Activated T-cell treated with anti-CD3 and anti-CD28 coated beads for 1 hour (primary cell): ENCODE measurements around the gene CWC22.
"Not testable (repeated sequence)": the region's sequence is repeated elsewhere in the genome, so short reads cannot be mapped to it uniquely, and the experiment has no call there.

Source experiments
- DNase-seq: peaks from one replicate; pipeline ENCODE4 v3.0.0-alpha.2; 2020; ENCODE audit warnings: low read depth

Gene CWC22

DNA sequence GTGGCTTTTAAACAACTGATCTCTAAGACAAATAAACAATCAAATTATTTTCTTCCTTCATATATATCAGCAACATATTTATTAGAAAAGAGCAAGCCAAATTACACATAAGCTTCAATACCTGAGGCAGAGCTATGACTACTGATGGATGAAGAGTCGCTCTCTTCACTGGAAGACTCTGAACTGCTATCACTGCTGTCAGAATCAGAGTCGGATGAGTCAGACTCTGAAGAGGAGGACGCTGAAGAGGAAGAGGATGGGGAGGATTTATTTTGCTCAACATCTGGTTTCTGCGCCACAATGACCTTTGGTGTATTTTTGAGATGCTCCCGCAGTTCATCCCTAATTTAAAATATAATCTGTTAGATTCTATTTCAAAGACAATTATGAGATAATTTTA lies 56.7 kb downstream of the CWC22 start:
- DNase-seq = no peak

DNA sequence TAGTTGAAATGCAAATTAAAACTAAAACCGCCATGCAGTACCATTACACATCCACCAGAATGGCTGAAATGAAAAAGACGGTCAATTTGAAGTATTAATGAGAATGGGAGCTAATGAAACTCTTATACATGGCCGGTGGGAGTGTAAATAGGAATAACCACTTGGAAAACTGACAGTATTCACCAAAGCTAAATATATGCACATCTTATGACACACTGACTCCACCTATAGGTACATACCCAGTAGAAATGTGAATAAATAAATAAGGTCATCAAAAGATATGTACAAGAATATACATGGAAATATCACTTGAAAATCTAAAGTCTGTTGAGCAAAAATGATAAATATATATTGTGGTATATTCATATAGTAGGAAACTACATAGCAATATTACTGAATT lies 57.7 kb downstream of the CWC22 start:
- no peak for DNase-seq

DNA sequence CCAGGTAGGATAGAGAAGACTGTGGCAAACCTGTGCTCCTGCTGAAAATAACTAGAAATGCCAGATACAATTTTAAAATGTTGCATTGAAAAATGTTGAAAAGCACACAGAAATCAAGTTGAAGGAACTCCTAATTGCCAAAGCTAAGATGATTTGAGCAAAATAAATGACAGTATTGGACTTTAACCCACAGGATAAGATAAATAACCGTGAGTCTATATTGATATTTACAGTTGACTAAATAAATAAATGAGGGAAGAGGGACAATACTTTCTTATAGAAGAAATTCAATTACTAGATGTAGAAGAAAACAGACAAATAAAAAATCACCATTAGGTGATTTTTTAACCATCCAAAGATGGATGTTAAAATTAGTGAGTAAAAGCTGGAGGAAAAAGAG lies 59.0 kb downstream of the CWC22 start:
- DNase-seq = no peak

DNA sequence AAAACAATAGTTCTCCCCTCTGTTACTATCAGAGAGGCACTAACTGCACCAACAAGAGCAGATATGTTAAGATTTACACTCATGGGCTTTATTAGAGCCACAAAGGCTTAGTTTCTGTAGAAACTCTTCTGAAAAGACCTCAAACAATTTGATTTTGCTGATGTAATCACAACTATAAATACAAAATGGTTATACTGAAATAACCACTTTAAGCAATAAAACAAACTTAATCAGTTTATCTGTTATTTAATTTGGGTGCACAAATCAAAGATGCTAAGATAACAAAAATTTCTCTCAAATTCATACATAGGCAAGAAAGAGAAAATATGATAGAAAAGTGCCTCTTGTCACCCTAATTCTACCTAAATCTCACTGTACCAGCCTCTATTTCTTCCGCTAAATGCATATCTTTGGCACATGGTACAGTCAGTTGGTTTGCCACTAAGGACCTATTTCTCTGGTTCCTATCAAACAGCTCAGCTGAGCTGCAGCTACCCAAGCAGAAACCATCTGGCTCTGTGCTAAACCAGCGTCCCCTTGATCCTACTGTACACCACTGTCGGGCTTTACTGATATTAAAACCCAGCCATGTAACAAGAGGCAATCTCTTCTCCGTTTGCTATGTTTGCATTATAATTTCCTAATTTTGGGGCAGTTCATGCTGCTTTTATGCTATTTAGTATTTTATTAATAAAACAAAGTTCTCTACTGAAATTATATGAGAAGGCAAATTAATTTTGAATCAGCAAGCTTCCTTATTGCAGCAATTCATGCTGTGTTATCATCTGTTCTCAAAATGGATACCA lies 60.1 kb downstream of the CWC22 start:
- no peak for DNase-seq

DNA sequence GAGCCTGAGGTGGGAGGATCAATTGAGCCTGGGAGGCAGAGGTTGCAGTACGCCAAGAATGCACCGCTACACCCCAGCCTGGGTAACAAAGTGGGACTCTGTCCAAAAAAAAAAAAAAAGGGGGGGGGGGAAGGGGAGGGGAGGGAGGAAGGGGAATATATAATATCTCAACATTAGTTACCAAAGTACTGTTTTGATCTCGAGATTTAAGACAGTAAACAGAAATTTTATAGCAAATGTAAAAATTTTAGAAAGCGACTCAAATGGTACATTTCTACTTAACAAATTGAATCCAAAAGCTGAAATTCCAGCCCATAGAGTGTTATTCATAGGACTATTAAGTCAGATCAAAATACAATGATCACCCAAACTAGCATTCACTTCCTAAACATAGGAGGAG lies 60.8 kb downstream of the CWC22 start:
- no peak for DNase-seq

DNA sequence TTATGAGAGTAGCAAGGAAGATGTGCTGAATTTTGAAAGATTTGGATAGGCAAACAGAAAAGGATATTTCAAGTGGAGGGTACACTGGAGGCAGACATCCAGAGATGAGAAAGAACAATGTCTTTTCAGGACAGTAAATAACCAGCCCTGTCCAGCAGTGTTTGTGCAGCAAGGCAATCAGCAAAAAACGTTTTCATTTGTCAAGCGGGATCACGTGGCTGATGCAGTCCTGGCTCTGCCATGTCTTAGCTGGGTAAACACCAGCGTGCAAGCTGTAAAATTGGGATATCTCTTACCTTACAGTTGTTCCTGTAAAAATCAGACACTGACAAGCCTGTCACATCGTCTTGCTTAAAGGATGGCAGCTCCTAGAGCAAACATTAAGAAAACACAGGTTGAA lies 67.8 kb downstream of the CWC22 start:
- DNase-seq = no peak

DNA sequence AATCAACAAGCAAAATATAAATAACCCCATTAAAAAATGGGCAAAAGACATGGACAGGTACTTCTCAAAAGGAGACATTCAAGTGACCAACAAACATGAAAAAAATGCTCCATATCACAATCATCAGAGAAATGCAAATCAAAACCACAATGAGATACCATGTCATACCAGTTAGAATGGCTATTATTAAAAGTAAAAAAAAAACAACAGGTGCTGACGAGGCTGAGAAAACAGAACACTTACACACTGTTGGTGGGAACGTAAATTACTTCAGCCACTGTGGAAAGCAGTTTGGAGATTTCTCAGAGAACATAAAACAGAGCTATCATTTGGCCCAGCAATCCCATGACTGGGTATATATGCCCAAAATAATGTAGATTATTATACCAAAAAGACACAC lies 69.1 kb downstream of the CWC22 start:
- no peak for DNase-seq

DNA sequence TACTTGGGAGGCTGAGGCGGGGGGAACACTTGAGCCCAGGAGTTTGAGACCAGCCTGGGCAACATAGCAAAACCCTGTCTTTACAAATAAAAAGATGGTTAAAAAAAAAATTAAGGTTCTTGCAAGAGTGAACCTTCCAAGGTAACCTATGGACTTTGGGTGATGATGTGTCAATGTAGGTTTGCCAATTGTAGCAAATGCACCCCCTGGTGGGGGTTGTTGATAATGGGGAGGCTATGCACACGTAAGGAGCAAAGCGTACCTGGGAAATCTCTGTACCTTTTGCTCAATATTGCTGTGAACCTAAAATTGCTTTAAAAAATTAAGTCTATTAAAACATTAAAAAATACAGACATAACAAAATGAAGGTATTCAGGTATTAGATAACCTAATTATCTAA lies 70.4 kb downstream of the CWC22 start:
- no peak for DNase-seq

DNA sequence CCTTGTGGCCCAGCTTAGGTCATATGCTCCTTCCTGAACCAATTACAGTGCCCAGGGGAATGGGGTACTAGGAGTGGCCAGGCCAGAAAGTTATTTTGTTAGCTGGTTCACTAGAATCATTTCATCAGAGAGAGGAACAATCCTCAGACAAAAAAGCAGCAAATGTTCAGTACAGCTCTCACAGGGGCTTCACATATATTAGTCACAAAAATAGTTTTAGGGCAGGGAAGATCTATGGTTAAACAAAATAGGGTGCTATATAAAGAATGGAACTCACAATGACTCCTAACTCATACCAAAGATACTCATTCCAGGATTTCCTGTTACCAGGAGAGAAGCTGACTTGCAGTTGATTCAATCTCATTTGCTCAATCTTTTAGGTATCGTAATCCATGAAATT lies 71.0 kb downstream of the CWC22 start:
- no peak for DNase-seq

DNA sequence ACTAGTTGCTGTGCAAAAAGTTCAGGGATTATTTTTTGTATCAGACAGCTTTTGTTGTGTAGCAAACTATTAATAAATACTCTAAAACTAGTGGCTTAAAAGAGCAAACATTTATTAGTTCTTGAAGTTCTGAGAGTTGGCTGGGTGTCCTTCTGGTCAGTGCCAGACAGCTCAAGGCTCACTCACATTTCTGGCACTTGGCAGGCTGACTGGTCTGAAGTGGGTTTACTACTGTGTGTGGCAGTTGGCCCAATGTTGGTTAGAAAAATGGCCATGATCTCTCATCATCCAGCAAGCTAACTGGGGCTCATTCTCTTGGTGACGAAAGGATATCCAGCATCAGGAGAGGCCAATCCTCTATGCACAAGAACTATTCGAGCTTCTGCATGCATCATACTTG lies 74.3 kb downstream of the CWC22 start:
- DNase-seq = no peak

DNA sequence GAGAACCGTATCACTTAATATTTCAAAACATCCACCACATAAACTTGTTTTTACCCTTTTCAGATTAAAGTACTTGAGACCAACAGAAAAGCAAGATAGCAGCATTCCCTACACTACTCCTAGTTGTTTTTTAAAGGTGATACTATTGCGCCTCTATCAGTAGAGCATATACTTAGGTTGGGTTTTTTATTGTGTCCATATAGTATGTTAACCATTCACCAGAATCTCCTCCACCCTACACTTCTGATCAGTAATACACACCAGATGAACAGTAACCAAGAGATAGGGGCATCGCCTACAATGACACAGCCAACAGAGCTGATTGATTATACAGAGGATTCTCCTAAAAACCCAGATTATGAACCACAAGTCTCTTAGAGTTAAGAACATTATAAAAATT lies 75.6 kb downstream of the CWC22 start:
- no peak for DNase-seq

DNA sequence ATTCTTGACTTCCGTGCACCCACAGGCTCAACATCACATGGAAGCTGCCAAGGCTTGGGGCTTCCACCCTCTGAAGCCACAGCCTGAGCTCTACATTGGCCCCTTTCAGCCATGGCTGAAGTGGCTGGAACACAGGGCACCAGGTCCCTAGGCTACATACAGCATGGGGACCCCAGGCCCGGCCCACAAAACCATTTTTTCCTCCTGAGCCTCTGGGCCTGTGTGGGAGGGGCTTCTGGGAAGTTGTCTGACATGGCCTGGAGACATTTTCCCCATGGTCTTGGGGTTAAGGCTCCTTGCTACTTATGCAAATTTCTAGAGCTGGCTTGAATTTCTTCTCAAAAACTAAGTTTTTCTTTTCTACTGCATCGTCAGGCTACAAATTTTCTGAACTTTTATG lies 77.1 kb downstream of the CWC22 start:
- DNase-seq = not testable (repeated sequence)

DNA sequence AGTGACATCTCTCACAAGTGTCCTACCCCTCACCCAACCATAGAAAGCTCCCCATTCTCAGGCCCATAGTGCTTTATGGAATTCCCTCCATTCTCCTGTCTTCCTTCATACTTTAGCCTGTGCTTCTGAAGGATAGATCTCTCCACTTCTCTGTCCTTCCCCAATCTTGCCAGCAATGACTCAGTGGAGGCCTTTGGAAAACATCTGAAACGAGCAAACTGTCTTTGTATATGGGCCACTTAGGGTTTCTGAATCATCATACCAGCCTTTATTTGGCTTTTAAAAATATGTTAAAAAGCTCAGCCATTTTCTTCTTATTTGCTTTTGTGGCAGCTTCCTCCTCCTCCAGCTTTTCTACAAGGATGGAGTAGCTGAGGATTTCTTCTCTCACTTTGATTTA lies 80.1 kb downstream of the CWC22 start:
- no peak for DNase-seq

DNA sequence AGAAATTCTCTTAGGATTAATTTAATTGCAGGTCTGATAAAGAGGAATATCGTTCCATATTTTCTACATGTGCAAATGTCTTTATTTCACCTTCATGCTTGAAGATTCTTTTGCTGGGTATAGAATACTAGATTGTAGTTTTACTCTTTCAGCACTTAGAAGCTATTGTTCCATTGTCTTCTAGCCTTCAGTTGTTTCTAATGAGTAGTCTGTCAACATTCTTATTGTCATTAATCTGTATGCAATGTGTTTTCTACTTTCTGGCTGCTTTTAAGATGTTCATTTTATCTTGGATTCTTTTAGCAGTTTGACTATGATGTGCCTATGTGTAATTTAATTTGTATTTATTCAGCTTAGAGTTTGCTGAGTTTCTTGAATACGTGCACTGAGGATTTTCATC lies 81.4 kb downstream of the CWC22 start:
- DNase-seq = no peak

DNA sequence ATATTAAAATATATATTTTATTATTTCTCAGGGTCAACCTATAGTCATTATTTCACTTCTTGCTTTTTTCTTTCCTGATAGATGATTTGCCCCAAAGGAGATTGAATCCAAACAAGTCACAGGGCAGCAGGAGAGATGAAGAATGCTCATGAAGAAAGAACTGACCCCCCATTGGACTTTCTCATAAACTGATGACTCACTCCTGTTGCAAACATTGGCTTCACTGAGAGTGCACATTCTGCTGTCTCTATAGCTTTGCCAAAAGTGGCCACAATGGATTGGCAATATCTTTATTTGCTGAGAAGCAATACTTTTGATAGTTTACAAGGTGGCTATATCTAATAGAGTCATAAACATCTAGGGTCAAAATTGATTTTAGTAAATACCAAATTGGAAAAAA lies 89.8 kb downstream of the CWC22 start:
- DNase-seq = no peak

DNA sequence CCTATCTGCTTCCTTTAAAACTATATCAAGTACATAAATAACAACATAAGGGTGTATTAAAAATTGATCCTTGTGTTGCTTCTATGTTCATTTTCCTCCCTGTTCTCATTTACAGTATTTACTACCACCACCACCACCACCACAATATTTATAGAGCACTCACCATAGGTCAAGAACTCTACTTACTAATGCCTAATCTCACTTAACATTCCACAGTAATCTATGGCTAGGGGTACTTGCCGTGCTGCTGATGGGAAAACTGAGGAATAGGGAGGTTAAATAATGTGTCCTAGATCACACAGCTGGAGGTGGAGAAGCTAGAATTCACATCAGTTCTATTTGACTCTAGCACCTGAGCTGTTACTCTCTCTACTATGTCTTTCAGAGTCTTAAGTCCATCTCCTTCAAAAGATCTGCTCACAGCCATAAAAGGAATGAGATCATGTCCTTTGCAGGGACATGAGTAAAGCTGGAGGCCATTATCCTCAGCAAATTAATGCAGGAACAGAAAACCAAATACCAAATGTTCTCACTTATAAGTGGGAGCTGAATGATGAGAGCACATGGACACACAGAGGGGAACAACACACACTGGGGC lies 91.6 kb downstream of the CWC22 start:
- DNase-seq = no peak

DNA sequence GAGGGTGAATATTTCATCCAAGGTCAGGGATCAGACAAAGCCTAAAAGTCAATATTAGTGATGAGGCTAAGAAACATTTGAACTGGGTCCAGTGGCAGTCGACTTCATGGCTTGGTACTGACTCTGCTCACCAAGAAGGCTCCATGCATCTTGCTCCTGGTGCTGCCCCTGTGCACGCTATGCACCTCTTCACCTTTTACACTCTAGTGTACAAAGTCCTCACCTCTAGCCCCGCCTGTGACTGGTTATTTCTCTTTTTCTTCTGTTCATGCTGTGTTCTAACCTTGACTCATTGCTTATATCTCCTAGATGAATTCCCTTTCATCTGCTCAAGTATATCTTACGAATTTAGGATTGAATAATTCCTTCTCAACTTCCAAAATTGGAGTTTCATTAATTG lies 93.3 kb downstream of the CWC22 start:
- no peak for DNase-seq

DNA sequence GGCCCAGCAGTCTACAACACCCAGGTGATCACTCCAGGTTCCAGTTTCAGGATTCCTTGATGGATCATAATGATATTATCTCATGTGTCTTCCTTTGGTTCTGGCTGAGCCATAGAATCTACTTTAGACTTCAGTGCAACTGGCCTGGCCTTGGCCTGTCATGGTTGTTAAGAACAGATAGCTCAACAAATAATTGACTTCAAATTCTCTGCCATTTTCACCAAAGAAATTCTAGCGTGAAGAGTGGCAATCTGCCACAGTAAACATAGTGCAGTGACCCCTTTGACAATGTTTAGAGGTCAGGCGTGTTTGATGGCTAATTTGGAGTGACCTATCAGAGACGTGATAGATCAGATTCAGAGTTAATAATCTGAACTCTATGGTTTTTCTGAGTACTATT lies 95.5 kb downstream of the CWC22 start:
- DNase-seq = no peak

DNA sequence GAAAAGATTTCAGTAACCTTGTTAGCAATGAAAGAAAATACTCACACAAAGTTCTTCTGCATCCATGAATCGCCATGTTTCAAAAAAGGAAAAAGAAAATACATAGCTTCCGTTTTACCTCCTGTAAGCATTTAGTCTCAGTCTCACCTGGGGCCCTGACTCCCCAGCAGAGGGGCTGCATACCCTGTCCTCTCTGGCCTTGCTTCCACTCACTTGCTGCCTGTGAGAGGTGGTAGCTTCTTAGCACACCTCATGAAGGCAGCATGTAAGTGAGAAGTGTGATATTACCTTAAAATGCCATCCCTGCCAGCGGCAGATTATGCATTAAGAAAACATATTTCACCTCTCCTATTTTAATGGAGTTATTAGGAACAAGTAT lies 96.4 kb downstream of the CWC22 start:
- no peak for DNase-seq

DNA sequence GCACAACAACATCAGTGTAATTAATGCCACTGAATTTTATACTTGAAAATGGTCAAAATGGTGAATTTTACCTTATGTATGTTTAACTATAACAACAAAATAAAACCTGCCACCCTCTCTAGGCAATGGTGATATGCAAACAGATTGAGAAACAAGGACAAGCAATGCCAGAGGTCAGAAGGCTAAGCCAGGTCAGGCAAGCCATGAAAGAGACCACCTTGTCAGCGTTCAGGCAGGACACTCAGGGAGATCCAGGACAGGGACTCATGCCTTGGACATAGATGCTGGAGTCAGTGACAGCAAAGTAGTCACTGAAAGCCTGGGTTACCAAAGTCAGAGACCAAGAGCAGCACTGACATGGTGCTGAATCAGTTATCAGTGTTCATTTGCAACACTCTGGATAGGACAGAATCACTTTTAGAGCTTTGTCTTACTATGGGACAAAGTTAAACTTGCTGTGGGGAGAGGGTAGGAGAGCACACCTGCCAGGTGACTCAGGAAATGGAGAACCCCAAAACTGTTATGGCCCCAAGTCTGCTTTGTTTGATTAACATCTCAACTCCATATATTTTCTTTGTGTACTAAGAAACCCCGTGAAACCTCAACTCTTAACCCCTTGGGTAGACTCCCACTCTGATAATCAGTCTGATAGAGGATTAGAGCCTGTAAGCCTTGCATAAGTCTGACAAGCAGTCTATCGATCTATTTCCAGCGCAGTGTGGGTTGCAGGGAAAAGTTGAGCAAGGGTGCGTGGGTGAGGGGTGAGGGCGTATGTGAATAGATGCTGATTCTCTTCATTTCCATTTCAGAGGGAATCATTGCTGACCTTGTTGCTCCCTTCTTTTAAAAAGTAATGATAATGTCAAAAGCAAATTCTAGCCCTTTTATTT lies 97.0 kb downstream of the CWC22 start:
- DNase-seq = no peak

DNA sequence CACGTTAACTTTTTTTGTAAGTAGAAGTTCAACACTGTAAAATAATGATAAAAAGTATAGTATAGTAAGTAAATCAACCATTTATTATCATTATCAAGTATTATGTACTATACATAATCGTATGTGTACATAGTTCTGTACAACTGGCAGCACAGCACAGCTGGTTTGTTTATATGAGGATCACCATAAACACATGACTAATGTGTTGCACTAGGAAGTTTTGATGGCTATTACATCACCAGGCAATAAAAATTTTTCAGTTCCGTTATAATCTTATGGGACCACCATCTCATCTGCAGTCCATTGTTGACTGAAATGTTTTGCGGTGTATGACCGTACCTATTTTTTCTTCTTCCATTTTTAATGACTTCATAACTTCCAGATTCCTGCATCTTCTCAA lies 106.4 kb downstream of the CWC22 start:
- no peak for DNase-seq

DNA sequence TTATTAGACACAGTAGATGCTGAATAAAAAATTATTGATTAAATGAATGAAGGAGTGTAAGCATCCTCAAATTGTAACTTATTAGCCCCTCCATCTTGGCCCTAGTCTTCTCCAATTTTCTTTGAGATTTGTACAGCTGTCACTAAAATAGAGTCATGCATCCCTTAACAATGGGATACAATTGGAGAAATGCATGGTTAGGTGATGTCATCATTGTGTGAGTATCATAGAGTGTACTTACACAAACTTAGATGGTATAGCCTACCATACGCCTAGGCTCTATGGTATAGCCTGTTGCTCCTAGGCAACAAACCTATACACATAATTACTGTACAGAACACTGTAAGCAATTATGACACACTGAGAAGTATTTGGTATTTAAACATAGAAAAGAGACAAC lies 107.4 kb downstream of the CWC22 start:
- no peak for DNase-seq

DNA sequence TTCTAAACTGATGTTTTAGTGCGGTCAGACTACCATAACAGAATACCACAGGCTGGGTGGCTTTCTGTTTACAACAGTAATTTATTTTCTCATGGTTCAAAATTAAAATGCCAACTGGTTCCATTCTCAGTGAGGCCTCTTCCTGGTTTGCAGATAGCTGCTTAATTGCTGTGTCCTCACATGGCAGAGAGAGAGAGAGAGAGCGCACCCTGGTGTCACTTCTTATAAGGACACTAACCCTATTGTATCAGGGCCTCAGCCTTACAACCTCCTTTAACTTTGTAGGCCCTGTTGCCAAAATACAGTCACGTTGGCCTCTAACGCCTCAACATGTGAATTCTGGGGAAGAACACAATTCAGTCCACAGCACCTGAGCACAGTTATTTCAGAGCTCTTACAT lies 108.2 kb downstream of the CWC22 start:
- no peak for DNase-seq
